IPS-20b (cell line): ENCODE results near the gene CHMP1A.

ENCODE experiments used
- H3K27ac ChIP-seq: one replicate; pipeline ENCODE4 v1.5.1; 2013; ENCODE audit warnings: low read length
- H3K27me3 ChIP-seq: 2 replicates; pipeline ENCODE4 v1.6.1; 2013; ENCODE audit warnings: mild to moderate bottlenecking, low read length, inconsistent platforms; ENCODE audit not compliant: insufficient read depth
- H3K36me3 ChIP-seq: 2 replicates; pipeline ENCODE4 v1.6.1; 2013; ENCODE audit warnings: low read depth, mild to moderate bottlenecking, inconsistent platforms, low read length, moderate library complexity; ENCODE audit not compliant: insufficient read depth
- H3K4me1 ChIP-seq: 2 replicates; pipeline ENCODE4 v1.6.1; 2013; ENCODE audit warnings: mild to moderate bottlenecking, control low read depth, inconsistent platforms, low read length, moderate library complexity; ENCODE audit not compliant: insufficient read depth
- H3K4me3 ChIP-seq: 2 replicates; pipeline ENCODE4 v1.5.1; 2013; ENCODE audit warnings: mild to moderate bottlenecking, low read length, inconsistent platforms
- H3K9ac ChIP-seq: 2 replicates; pipeline ENCODE4 v1.6.1; 2013; ENCODE audit warnings: low read depth, mild to moderate bottlenecking, inconsistent platforms, low read length, moderate library complexity
- H3K9me3 ChIP-seq: 2 replicates; pipeline ENCODE4 v1.6.1; 2013; ENCODE audit warnings: mild to moderate bottlenecking, low read depth, low read length, inconsistent platforms; ENCODE audit not compliant: insufficient read depth

CHMP1A gene

DNA sequence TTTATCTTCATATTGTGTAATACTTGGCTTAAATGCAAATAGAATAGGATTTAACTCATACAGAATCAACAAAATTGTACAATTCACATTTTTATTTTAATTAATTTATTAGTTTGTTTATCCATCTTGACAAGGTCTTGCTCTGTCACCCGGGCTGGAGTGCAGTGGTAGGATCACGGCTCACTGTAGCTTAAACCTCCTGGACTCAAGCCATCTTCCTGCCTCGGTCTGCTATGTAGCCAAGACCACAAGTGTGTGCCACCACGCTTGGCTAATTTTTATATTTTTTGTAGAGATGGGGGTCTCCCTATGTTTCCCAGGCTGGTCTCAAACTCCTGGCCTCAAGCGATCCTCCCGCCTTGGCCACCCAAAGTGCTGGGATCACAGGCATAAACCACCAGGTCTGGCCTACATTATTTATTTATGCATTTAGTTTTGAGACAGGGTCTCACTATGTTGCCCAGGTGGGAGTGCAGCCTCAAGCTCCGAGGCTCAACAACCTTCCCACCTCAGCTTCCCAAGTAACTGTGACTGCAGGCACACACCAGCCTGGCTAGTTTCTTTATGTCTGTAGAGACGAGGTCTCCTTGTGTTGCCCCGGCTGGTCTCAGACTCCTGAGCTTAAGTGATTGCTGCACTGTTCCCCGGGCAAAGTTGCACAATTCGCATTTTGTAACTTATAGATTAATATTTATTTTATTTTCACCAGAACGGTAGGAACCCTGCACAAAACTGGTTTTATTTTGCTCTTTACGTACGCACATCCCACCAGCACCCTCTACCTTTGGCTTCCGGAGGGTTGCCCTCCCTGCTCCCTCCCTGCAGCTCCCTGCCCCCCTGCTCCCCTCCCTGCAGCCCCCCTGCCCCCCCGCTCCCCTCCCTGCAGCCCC is 39.2 kb downstream of the CHMP1A start:
- Histone ChIP-seq H3K4me1 (no peaks in the 10 kb centered on the region), H3K27ac (no peak overlapping the region)

GRCh38 chr16:89617036-89617435 is 40.5 kb downstream of the CHMP1A start:
- no peaks in the 10 kb centered on the region for H3K27me3 ChIP-seq
- H3K4me3 ChIP-seq = no peak overlapping the region
- H3K4me1 ChIP-seq = no peaks in the 10 kb centered on the region
- H3K9ac ChIP-seq = no peak overlapping the region
- no peak overlapping the region for H3K27ac ChIP-seq
- H3K36me3 ChIP-seq = no peaks in the 10 kb centered on the region
- no peaks in the 10 kb centered on the region for H3K9me3 ChIP-seq

More for the DNA sequence above, 39.2 kb downstream of the CHMP1A start:
- H3K27me3 ChIP-seq = peaks cover 6% of the 10 kb centered on the region; the same call in 1 of the 2 replicates
- H3K9ac ChIP-seq = no peak overlapping the region
- no peaks in the 10 kb centered on the region for H3K9me3 ChIP-seq
- H3K36me3 ChIP-seq = no peaks in the 10 kb centered on the region
- no peak overlapping the region for H3K4me3 ChIP-seq

DNA sequence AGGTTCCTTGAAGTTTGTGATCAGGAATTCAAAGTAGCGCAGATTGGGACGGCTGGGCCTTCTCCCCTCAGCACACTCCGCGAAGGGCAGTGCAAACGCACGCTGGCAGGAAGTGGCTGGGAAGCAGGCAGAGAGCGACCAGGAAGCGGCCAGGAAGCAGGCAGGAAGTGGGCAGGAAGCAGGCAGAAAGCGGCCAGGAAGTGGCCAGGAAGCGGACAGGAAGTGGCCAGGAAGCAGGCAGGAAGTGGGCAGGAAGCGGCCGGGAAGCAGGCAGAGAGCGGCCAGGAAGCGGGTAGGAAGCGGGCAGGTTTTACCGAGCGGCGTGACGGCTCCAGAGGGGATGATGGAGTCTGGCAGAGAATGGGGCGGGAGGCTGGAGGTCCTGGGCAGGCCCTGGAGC is 40.9 kb downstream of the CHMP1A start:
- Histone ChIP-seq H3K4me3 (no peak overlapping the region), H3K27ac (no peak overlapping the region), H3K9ac (no peak overlapping the region), H3K9me3 (no peaks in the 10 kb centered on the region), H3K27me3 (no peaks in the 10 kb centered on the region), H3K36me3 (no peaks in the 10 kb centered on the region), H3K4me1 (no peaks in the 10 kb centered on the region)

DNA sequence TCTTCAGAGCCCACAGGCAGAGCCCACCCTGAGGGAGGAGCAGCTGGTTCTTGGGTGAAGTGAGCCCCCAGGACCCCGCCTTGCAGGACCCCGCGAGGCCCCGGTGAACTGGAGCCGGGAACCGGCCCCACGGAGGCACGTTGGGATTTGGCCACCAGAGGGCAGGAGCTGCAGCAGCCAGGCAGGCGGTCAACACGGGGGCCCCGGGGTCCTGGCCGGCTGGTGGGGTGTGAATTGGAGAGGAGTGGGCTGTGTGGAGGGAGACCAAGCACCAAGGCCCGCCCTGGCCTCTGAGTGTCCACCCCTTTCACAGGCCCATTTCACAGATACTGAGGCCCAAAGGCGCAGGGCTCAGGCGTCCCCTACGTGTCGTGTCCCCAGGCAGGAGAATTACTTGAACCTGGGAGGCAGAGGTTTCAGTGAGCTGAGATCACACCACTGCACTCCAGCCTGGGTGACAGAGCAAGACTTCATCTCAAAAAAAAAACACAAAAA is 41.9 kb downstream of the CHMP1A start:
- no peaks in the 10 kb centered on the region for H3K4me1 ChIP-seq
- no peaks in the 10 kb centered on the region for H3K9me3 ChIP-seq
- no peaks in the 10 kb centered on the region for H3K36me3 ChIP-seq
- H3K4me3 ChIP-seq = no peak overlapping the region
- H3K9ac ChIP-seq = no peak overlapping the region
- no peaks in the 10 kb centered on the region for H3K27me3 ChIP-seq
- no peak overlapping the region for H3K27ac ChIP-seq

- H3K27me3 ChIP-seq = no peaks in the 10 kb centered on the region
- H3K36me3 ChIP-seq = no peaks in the 10 kb centered on the region
- H3K4me3 ChIP-seq = no peak overlapping the region
- H3K27ac ChIP-seq = no peak overlapping the region
- H3K9me3 ChIP-seq = no peaks in the 10 kb centered on the region
- no peak overlapping the region for H3K9ac ChIP-seq
- no peaks in the 10 kb centered on the region for H3K4me1 ChIP-seq
These were observed 42.3 kb downstream of the CHMP1A start for GRCh38 chr16:89615176-89615575.

DNA sequence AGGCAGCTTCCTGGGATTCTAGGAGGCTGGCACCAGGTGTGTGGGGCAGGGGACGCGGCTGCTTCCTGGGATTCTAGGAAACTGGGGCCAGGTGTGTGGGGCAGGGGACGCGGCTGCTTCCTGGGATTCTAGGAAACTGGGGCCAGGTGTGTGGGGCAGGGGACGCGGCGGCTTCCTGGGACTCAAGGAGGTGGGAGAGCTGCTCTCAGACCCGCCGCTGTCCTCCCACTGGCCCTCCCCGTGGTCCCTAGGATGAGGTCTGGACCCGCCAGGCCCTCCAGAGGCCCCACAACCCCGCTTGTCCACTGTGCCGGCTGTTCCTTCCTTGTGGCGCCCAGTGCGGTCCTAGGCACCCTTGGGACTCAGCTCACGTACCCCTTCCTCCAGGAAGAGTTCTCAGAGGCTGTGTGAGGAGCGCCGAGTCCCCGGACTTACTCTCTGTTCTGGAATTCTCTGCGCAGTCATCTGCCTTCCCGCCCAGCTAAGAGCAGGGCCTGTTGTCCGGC is 43.5 kb downstream of the CHMP1A start:
- no peaks in the 10 kb centered on the region for H3K36me3 ChIP-seq
- H3K4me1 ChIP-seq = no peaks in the 10 kb centered on the region
- H3K4me3 ChIP-seq = no peak overlapping the region
- no peak overlapping the region for H3K9ac ChIP-seq
- no peak overlapping the region for H3K27ac ChIP-seq
- no peaks in the 10 kb centered on the region for H3K9me3 ChIP-seq
- H3K27me3 ChIP-seq = no peaks in the 10 kb centered on the region

DNA sequence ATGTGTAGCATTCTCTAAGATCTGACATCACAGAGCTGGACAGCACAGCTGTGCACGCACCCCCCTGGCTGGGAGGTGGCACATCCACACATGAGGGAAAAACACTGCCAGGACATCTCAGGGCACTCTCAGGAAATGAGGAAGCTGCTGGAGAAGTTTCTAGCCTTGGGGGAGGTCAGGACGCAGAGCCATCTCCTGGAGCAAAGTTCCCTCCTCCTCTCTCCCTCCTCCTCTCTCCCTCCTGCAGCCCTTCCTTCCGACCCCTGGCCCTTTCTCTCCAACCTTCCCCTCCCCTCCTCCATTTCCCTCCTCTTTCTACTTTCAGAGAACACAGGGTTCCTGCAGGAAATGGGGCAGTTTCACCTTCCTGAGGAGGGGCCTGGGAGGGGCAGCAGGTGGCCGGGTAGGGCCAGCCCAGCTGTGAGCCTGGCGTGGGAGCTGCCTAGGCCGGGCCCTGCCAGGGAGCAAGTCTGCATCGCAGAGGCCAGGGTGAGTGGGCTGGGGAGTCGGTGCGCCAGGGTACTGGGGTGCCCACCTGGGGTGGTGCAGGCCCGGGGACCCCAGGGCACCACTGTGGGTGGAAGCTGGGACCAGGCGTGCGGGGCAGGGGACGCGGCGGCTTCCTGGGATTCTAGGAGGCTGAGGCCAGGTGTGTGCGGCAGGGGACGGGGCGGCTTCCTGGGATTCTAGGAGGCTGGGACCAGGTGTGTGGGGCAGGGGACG is 44.1 kb downstream of the CHMP1A start, which contains the start of gene DPEP1:
Gene DPEP1, plus strand, starts transcription at position 412 of the 723 bp plus-strand sequence. CDS start 16,769 bp downstream, outside the sequence.
- H3K4me1 ChIP-seq = no peaks in the 10 kb centered on the region
- H3K27ac ChIP-seq = no peak within 1 kb of the TSS
- H3K9ac ChIP-seq = no peak within 1 kb of the TSS
- no peaks in the 10 kb centered on the region for H3K9me3 ChIP-seq
- H3K36me3 ChIP-seq = no peaks in the 10 kb centered on the region
- H3K27me3 ChIP-seq = no peaks in the 10 kb centered on the region
- H3K4me3 ChIP-seq = no peak within 1 kb of the TSS

DNA sequence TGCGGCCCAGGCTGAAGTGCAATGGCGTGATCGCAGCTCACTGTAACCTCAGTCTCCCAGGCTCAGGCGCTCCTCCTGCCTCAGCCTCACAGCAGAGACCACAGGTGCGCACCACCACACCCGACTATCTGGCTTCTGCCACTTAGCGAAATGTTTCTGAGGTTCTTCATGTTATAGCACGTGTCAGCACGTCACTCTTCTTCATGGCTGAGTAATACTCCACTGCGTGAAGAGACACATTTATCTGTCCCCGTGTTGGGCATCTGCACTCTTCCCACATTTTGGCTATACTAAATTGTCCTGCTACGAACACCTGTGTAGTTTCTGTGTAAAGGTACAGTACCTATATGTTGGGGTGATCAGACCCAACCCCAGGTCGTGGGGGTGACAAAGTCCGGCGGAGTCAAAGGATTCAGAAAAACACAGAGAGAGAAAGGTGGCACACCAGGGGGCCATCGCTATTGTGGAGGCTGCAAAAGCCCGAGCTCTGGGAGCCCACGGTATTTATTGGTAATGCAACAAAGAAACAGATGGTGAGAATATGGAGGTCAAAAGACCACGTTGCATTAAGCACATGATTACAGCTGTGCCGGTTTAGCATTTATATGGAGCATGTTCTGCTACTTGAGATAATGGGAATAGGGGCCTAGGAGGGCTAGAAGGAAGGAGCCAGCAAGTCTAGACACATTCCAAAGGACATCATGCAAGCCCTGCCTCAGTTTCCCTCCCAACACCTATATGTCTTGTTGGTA is 44.9 kb downstream of the CHMP1A start:
- Histone ChIP-seq H3K4me3 (no peak overlapping the region), H3K9ac (no peak overlapping the region), H3K27ac (no peak overlapping the region), H3K36me3 (no peaks in the 10 kb centered on the region), H3K4me1 (no peaks in the 10 kb centered on the region), H3K9me3 (no peaks in the 10 kb centered on the region), H3K27me3 (no peaks in the 10 kb centered on the region)

DNA sequence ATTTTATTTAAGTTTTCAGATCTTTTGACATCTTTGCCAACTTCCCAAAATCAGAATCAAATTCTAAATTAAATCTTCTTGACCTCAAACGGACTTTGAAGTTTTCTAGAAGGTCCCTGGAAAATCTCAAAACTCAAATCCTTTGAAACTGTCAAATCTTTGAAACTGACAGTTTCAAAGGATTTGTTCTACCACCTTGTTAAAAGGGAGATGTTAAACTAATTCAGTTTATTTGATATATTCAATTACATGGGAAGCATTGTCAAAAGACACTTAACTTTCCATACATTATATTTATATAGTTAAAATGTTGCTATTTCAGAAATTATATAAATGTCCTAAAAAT is 47.4 kb downstream of the CHMP1A start:
- Histone ChIP-seq H3K9me3 (no peaks in the 10 kb centered on the region), H3K36me3 (no peaks in the 10 kb centered on the region), H3K4me3 (no peak overlapping the region), H3K4me1 (no peaks in the 10 kb centered on the region), H3K27me3 (no peaks in the 10 kb centered on the region), H3K9ac (no peak overlapping the region), H3K27ac (no peak overlapping the region)

DNA sequence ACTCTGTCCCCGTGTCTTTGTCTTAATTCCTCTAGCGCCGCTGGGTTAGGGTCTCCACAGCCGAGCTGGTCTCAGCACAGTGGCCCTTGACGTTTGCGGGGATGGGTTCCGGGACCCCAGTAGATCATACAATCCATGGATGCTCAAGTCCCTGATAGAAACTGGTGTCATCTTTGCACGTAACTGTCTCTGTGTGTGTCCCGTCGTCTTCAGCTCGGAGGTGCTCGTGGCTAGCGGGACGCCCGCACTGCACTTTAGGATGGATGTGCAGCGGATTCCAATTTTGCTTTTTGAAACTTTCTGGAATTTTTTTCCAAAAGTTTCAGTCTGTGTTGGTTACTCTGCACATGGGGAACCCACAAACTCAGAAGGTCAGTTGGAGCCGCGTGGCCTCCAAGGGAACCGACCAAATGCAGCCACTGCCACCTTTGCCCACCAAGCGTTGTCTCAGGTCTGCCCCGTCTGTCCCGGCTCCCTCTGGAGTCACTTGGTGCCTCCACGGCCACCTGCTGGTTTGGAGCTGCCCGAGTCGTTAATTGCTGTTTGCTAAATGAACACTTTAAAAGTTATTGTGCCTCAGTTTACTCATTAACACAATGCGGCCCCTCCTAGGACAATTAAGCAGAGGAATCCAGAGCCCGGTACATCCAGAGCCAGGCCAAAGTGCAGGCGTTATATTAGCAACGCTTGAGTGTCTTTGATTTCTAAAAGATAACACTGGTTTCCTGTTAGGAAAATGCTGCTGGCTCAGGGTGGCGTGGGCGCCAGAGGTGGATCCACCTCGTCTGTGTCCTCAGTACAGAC is 49.4 kb downstream of the CHMP1A start:
- H3K36me3 ChIP-seq = no peaks in the 10 kb centered on the region
- no peak overlapping the region for H3K27ac ChIP-seq
- no peaks in the 10 kb centered on the region for H3K4me1 ChIP-seq
- H3K27me3 ChIP-seq = 0 out of 2 replicates have a peak, but pooled peaks cover under 1% of the 10 kb centered on the region
- no peak overlapping the region for H3K4me3 ChIP-seq
- no peaks in the 10 kb centered on the region for H3K9me3 ChIP-seq
- no peak overlapping the region for H3K9ac ChIP-seq

DNA sequence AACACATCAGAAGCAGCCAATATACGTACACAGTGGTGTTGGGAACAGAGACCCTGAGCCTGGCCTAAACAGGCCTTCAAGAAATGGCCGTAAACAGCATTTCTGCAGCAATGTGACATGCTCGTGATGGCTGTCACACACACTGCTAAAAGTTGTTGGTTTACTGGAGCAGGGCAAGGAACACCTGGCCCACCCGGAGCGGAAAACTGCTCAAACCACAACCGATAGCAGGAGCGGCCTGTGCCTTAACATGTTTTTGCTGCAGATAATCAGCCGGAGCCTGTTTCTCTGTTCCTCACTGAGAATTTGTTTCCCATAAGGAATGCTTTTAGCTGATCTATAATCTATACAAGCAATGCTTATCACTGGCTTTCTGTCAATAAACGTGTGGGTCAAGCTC is 50.1 kb downstream of the CHMP1A start:
- no peaks in the 10 kb centered on the region for H3K36me3 ChIP-seq
- no peaks in the 10 kb centered on the region for H3K9me3 ChIP-seq
- no peak overlapping the region for H3K4me3 ChIP-seq
- H3K4me1 ChIP-seq = peaks cover 2% of the 10 kb centered on the region
- H3K27me3 ChIP-seq = peaks cover 5% of the 10 kb centered on the region; the same call in 1 of the 2 replicates
- H3K27ac ChIP-seq = no peak overlapping the region
- H3K9ac ChIP-seq = no peak overlapping the region
